ENCODE data around the gene TMEM17.

The TMEM17 gene

GRCh38 chr2:62472312-62472711 is 33.7 kb downstream of the TMEM17 start:
- no peak for DNase-seq (ENCODE audit: low spot score)

- no peak for DNase-seq (ENCODE audit: low spot score)
These were observed 34.2 kb downstream of the TMEM17 start for GRCh38 chr2:62471816-62472215.

GRCh38 chr2:62471404-62471803 is 34.6 kb downstream of the TMEM17 start:
- DNase-seq (ENCODE audit: low spot score): no peak

GRCh38 chr2:62469548-62469947 is 36.4 kb downstream of the TMEM17 start:
- DNase-seq (ENCODE audit: low spot score): no peak

GRCh38 chr2:62469114-62469513 is 36.9 kb downstream of the TMEM17 start:
- DNase-seq (ENCODE audit: low spot score): no peak

- DNase-seq (ENCODE audit: low spot score): no peak
These were observed 38.3 kb downstream of the TMEM17 start for GRCh38 chr2:62467475-62468321.

- DNase-seq (ENCODE audit: low spot score): no peak
These were observed 38.9 kb downstream of the TMEM17 start for GRCh38 chr2:62467100-62467474.

- no peak for DNase-seq (ENCODE audit: low spot score)
These were observed 39.5 kb downstream of the TMEM17 start for GRCh38 chr2:62466503-62466854.

- no peak for DNase-seq (ENCODE audit: low spot score)
These were observed 40.1 kb downstream of the TMEM17 start for GRCh38 chr2:62465741-62466502.

- DNase-seq (ENCODE audit: low spot score): no peak
These were observed 40.8 kb downstream of the TMEM17 start for GRCh38 chr2:62465039-62465740.

- no peak for DNase-seq (ENCODE audit: low spot score)
These were observed 41.6 kb downstream of the TMEM17 start for GRCh38 chr2:62464221-62465007.

GRCh38 chr2:62462211-62462610 is 43.8 kb downstream of the TMEM17 start:
- no peak for DNase-seq (ENCODE audit: low spot score)

- DNase-seq (ENCODE audit: low spot score): no peak
These were observed 44.3 kb downstream of the TMEM17 start for GRCh38 chr2:62461707-62462106.

- DNase-seq (ENCODE audit: low spot score): no peak
These were observed 44.9 kb downstream of the TMEM17 start for GRCh38 chr2:62461017-62461553.

- DNase-seq (ENCODE audit: low spot score): no peak
These were observed 45.8 kb downstream of the TMEM17 start for GRCh38 chr2:62460175-62460574.

- no peak for DNase-seq (ENCODE audit: low spot score)
These were observed 46.3 kb downstream of the TMEM17 start for GRCh38 chr2:62459672-62460071.

- no peak for DNase-seq (ENCODE audit: low spot score)
These were observed 46.9 kb downstream of the TMEM17 start for GRCh38 chr2:62459106-62459505.

- no peak for DNase-seq (ENCODE audit: low spot score)
These were observed 47.3 kb downstream of the TMEM17 start for GRCh38 chr2:62458671-62459081.

- no peak for DNase-seq (ENCODE audit: low spot score)
These were observed 47.8 kb downstream of the TMEM17 start for GRCh38 chr2:62458206-62458641.

GRCh38 chr2:62457556-62457955 is 48.4 kb downstream of the TMEM17 start:
- DNase-seq (ENCODE audit: low spot score): no peak

- peak; percentile 32 for DNase-seq (ENCODE audit: low spot score)
These were observed 49.1 kb downstream of the TMEM17 start for GRCh38 chr2:62456721-62457539.

All from CD4-positive, alpha-beta T cell treated with Interleukin-6 at 100 ng/mL for 8 hours (primary cell).